HFFc6 (cell line): ENCODE measurements around the gene SEC14L1. TPM values are rescaled to one million over a fixed set of nuclear protein-coding genes. Genes with fewer than 3 reads are reported as not detected.

Source experiments
- DNase-seq: peaks from one replicate; pipeline ENCODE4 v3.0.0-alpha.2; 2018
- H3K27ac Mint-ChIP-seq: 2 replicates; pipeline ENCODE4 v1.8.0; 2020; ENCODE audit warnings: mild to moderate bottlenecking, mixed read lengths
- H3K27me3 Mint-ChIP-seq: 2 replicates; pipeline ENCODE4 v1.8.0; 2021; ENCODE audit warnings: mild to moderate bottlenecking, moderate library complexity, mixed read lengths; ENCODE audit not compliant: insufficient read depth
- H3K36me3 Mint-ChIP-seq: 2 replicates; pipeline ENCODE4 v1.8.0; 2021; ENCODE audit warnings: low read depth, mixed read lengths
- H3K4me1 Mint-ChIP-seq: 2 replicates; pipeline ENCODE4 v1.8.0; 2020; ENCODE audit warnings: low read depth, mixed read lengths
- H3K4me3 Mint-ChIP-seq: 2 replicates; pipeline ENCODE4 v1.8.0; 2020; ENCODE audit warnings: mild to moderate bottlenecking, moderate library complexity, mixed read lengths
- H3K9me3 Mint-ChIP-seq: 2 replicates; pipeline ENCODE4 v1.8.0; 2020; ENCODE audit warnings: mild to moderate bottlenecking, mixed read lengths
- total RNA-seq, 6 experiments: library from RNA; stranded (reverse); fragmentation: NEBNext Ultra II Directional; extraction: Animal tissue kit (Norgen Biotek cat#: 25700); gene quantifications; 2 replicates in 1 of 6; 3 replicates in 5 of 6; pipeline ENCODE4 v1.2.3, GENCODE V29; 2021
- TF ChIP-seq, protein P1 (sequence below): fragments of 200-600 bp; sonication (generic); IDR thresholded peaks from 2 replicates; pipeline ENCODE4 v1.5.0; 2021; ENCODE audit warnings: antibody characterized with exemption, mild to moderate bottlenecking

Gene SEC14L1
- total RNA-seq, 6 experiments from 2014 or later, result 63.0 to 91.4 (median 75.0) TPM

DNA sequence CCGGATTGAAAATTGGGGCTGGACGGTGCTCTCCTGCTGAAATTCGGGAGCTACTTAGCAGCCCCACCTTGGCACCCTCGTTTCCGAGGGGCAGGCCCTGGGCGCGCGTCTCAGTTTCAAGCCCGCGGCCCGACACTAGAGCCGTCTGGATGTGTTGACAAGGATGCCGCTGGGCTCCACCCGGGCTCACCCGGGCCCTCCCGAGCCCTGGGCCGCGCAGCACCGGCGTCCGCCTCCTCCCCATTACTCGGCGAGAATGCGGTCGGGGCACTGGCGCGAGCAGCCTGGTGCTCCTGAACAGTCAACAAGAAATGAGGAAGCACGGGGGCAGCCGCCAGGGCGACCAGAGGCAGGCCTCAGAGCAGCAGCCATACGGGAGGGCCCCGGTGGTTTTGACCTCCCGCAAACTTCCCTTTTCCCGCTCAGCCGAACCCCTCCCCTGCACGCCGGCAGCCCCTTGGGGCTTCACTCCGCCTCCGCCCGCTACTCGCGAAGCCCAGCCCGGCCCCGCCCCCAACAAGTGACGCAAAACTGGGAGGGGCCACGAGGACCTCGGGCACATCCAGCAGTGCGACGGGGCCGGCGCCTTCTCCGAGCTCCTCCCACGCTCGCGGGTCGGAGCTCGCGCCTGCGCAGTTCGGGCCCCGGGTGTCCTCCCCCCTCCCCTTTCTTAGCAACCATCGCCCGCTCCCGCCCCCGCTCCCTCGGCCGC lies 447 bp upstream of the SEC14L1 start:
- peaks cover 45% of the 10 kb centered on the region for H3K36me3 Mint-ChIP-seq
- peak overlapping the region; percentile 94 for H3K27ac Mint-ChIP-seq
- H3K4me1 Mint-ChIP-seq, result peaks cover 61% of the 10 kb centered on the region
- TF ChIP-seq, protein P1, sequence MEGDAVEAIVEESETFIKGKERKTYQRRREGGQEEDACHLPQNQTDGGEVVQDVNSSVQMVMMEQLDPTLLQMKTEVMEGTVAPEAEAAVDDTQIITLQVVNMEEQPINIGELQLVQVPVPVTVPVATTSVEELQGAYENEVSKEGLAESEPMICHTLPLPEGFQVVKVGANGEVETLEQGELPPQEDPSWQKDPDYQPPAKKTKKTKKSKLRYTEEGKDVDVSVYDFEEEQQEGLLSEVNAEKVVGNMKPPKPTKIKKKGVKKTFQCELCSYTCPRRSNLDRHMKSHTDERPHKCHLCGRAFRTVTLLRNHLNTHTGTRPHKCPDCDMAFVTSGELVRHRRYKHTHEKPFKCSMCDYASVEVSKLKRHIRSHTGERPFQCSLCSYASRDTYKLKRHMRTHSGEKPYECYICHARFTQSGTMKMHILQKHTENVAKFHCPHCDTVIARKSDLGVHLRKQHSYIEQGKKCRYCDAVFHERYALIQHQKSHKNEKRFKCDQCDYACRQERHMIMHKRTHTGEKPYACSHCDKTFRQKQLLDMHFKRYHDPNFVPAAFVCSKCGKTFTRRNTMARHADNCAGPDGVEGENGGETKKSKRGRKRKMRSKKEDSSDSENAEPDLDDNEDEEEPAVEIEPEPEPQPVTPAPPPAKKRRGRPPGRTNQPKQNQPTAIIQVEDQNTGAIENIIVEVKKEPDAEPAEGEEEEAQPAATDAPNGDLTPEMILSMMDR, result peak; percentile 21; the same call in 1 of the 2 replicates
- peaks cover 26% of the 10 kb centered on the region for H3K9me3 Mint-ChIP-seq
- H3K4me3 Mint-ChIP-seq, result peak overlapping the region; percentile 81
- peak; percentile 97 for DNase-seq
- 0 out of 2 replicates have a peak, but pooled peaks cover 2% of the 10 kb centered on the region for H3K27me3 Mint-ChIP-seq

DNA sequence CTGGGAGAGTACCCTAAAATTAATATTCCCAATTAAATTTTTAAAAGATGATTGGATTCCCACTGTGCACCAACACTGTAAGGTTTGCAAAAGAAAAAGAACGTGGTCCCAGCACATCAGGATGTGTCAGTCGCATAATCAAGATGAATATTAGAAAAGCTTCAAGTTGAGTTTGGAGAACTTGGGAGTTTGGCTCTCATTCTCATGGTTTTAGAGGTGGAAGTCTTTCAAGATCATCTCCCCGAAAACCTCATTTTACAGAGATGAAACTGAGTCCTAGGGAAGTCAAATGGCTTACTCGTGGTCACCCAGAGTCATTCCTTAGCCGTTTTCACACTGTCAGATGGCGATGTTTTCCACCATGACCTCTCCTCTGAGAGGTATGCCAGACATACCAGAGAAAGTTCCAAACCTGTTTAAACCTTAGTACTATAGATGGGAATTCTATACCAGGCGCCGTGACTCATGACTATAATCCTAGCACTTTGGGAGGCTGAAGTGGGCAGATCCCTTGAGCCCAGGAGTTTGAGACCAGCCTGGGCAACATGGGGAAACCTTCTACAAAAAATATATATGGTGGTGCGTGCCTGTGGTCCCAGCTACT lies 1.2 kb downstream of the SEC14L1 start:
- Mint-ChIP-seq H3K4me1 (peaks cover 70% of the 10 kb centered on the region), H3K36me3 (peaks cover 46% of the 10 kb centered on the region), H3K27me3 (peaks cover 1% of the 10 kb centered on the region; the same call in 1 of the 2 replicates), H3K27ac (peak overlapping the region; percentile 89), H3K4me3 (peak overlapping the region; percentile 91), H3K9me3 (peaks cover 20% of the 10 kb centered on the region)
- DNase-seq, result no peak
- TF ChIP-seq, protein P1, result no peak

DNA sequence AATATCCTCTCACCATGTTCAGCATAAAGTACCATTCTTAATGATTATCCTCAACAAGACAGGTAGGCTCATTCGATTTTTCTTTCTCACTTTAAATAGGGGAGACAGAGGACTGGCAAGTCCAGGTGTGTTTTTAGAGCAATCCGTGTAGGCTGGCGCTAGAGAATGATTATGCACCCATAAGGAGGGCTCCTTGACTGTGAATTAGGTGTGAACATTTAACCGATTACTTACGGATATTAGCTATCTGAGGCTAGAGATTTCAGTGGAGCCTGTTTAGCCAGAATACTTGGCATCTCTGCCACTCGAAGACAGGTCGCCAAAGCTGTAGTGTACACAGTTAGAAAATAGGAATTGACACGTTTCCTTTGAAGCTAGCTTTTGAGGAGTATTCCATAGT lies 1.9 kb downstream of the SEC14L1 start:
- H3K27me3 Mint-ChIP-seq, result peaks cover 2% of the 10 kb centered on the region; the same call in 1 of the 2 replicates
- peaks cover 12% of the 10 kb centered on the region for H3K9me3 Mint-ChIP-seq
- peaks cover 46% of the 10 kb centered on the region for H3K36me3 Mint-ChIP-seq
- TF ChIP-seq, protein P1, result no peak
- H3K4me3 Mint-ChIP-seq, result peak overlapping the region; percentile 91
- peak overlapping the region; percentile 89 for H3K27ac Mint-ChIP-seq
- DNase-seq, result no peak
- peaks cover 71% of the 10 kb centered on the region for H3K4me1 Mint-ChIP-seq

DNA sequence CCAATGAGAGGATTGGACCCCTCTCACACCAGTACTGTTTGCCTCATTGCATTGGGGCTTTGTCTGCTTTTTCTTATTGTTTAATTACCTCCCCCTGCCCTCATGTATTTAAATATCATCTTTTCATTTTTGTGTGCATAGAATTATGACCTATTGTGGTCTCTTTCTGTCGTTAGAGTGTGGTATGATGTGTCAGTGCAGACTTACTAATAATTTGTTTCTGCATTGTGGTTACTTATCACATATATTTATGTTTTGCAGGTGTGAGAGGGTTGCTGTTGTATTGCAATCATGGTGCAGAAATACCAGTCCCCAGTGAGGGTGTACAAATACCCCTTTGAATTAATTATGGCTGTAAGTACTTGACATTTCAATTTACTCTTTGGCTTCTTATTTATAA lies 2.5 kb downstream of the SEC14L1 start:
- no peak for DNase-seq
- Mint-ChIP-seq H3K4me1 (peaks cover 68% of the 10 kb centered on the region), H3K27me3 (peaks cover 2% of the 10 kb centered on the region; the same call in 1 of the 2 replicates), H3K4me3 (no peak overlapping the region; the same call in 1 of the 2 replicates), H3K9me3 (peaks cover 6% of the 10 kb centered on the region), H3K36me3 (peaks cover 43% of the 10 kb centered on the region), H3K27ac (no peak overlapping the region)
- TF ChIP-seq, protein P1, result no peak

DNA sequence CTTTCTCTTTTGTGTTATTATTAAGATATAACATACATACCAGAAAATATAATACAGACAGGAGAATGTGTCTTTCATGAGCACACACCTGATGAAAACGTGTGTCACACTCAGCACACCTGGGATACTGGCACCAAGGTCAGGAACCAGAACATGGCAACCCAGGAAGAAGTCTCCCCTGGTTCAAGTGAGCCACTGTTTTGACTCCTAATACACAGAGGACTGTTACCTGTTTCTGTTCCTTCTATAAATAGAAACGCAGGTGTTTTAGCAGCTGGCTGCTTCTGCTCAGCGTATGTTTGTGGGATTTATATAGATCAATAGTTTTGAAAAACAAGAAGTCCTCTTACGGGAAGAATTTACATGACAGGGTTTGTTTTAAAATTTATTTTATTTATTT lies 3.5 kb downstream of the SEC14L1 start:
- H3K36me3 Mint-ChIP-seq, result peaks cover 51% of the 10 kb centered on the region
- peaks cover 5% of the 10 kb centered on the region; the same call in 1 of the 2 replicates for H3K9me3 Mint-ChIP-seq
- peaks cover 77% of the 10 kb centered on the region for H3K4me1 Mint-ChIP-seq
- TF ChIP-seq, protein P1, result no peak
- H3K27ac Mint-ChIP-seq, result no peak overlapping the region
- peaks cover 2% of the 10 kb centered on the region; the same call in 1 of the 2 replicates for H3K27me3 Mint-ChIP-seq
- DNase-seq, result no peak
- H3K4me3 Mint-ChIP-seq, result no peak overlapping the region
